H9 (cell line): ENCODE measurements around the gene TMEM200C. TPM values are rescaled to one million over a fixed set of nuclear protein-coding genes. Genes with fewer than 3 reads are reported as not detected.

ENCODE experiments used
- DNase-seq: peaks from one replicate; pipeline ENCODE4 v3.0.0-alpha.2; 2017
- H2AFZ ChIP-seq: one replicate; pipeline ENCODE4 v1.6.1; 2013; ENCODE audit warnings: mild to moderate bottlenecking, low read length, control low read depth, moderate library complexity
- H2AK5ac ChIP-seq: 2 replicates; pipeline ENCODE4 v1.6.1; 2013; ENCODE audit warnings: low read length, control low read depth, mixed read lengths; ENCODE audit not compliant: insufficient read length
- H2BK120ac ChIP-seq: one replicate; pipeline ENCODE4 v1.6.1; 2013; ENCODE audit warnings: low read depth, mild to moderate bottlenecking, low read length, control low read depth, inconsistent platforms; ENCODE audit not compliant: poor library complexity, severe bottlenecking
- H2BK12ac ChIP-seq: 2 replicates; pipeline ENCODE4 v1.6.1; 2013; ENCODE audit warnings: low read length, control low read depth, mixed read lengths, low read depth; ENCODE audit not compliant: insufficient read length
- H2BK15ac ChIP-seq: 2 replicates; pipeline ENCODE4 v1.6.1; 2013; ENCODE audit warnings: low read depth, low read length, control low read depth
- H2BK20ac ChIP-seq: one replicate; pipeline ENCODE4 v1.6.1; 2013; ENCODE audit warnings: low read depth, mild to moderate bottlenecking, low read length, control low read depth, inconsistent platforms; ENCODE audit not compliant: poor library complexity, severe bottlenecking
- H2BK5ac ChIP-seq: 2 replicates; pipeline ENCODE4 v1.6.1; 2013; ENCODE audit warnings: low read length, control low read depth, mixed read lengths; ENCODE audit not compliant: insufficient read length
- H3K14ac ChIP-seq: 2 replicates; pipeline ENCODE4 v1.6.1; 2013; ENCODE audit warnings: low read length, control low read depth; ENCODE audit not compliant: insufficient read depth
- H3K18ac ChIP-seq: 2 replicates; pipeline ENCODE4 v1.6.1; 2013; ENCODE audit warnings: low read depth, mild to moderate bottlenecking, mixed read lengths, low read length, control low read depth; ENCODE audit not compliant: insufficient read length
- H3K23ac ChIP-seq: 2 replicates; pipeline ENCODE4 v1.6.1; 2013; ENCODE audit warnings: low read length, control low read depth, mixed read lengths, low read depth; ENCODE audit not compliant: insufficient read length
- H3K23me2 ChIP-seq: 2 replicates; pipeline ENCODE4 v1.6.1; 2013; ENCODE audit warnings: low read depth, mild to moderate bottlenecking, mixed read lengths, low read length, control low read depth; ENCODE audit not compliant: insufficient read length, poor library complexity, severe bottlenecking
- H3K27ac ChIP-seq: 2 replicates; pipeline ENCODE4 v1.5.1; 2013; ENCODE audit warnings: low read length, control low read depth, mixed read lengths, low read depth; ENCODE audit not compliant: insufficient read length
- H3K27me3 ChIP-seq: 2 replicates; pipeline ENCODE4 v1.6.1; 2013; ENCODE audit warnings: low read length, control low read depth, inconsistent platforms; ENCODE audit not compliant: insufficient read depth
- H3K4ac ChIP-seq: 2 replicates; pipeline ENCODE4 v1.6.1; 2013; ENCODE audit warnings: low read depth, mild to moderate bottlenecking, control low read depth, inconsistent platforms, low read length, moderate library complexity
- H3K4me1 ChIP-seq: 2 replicates; pipeline ENCODE4 v1.6.1; 2013; ENCODE audit warnings: low read length, control low read depth, inconsistent platforms; ENCODE audit not compliant: insufficient read depth
- H3K4me2 ChIP-seq: 2 replicates; pipeline ENCODE4 v1.6.1; 2013; ENCODE audit warnings: low read length, control low read depth, mixed read lengths; ENCODE audit not compliant: insufficient read length, insufficient read depth
- H3K56ac ChIP-seq: 2 replicates; pipeline ENCODE4 v1.6.1; 2013; ENCODE audit warnings: low read depth, mild to moderate bottlenecking, mixed read lengths, low read length, control low read depth; ENCODE audit not compliant: insufficient read length
- H3K79me1 ChIP-seq: 2 replicates; pipeline ENCODE4 v1.6.1; 2013; ENCODE audit warnings: low read depth, mild to moderate bottlenecking, moderate library complexity, low read length, control low read depth, inconsistent platforms; ENCODE audit not compliant: insufficient read depth, poor library complexity, severe bottlenecking
- H3K79me2 ChIP-seq: 2 replicates; pipeline ENCODE4 v1.6.1; 2013; ENCODE audit warnings: low read length, control low read depth, inconsistent platforms; ENCODE audit not compliant: insufficient read depth
- H3K9ac ChIP-seq: 2 replicates; pipeline ENCODE4 v1.6.1; 2013; ENCODE audit warnings: low read length, control low read depth, mixed read lengths; ENCODE audit not compliant: insufficient read length; ENCODE audit errors: extremely low read depth
- H3K9me3 ChIP-seq: one replicate; pipeline ENCODE4 v1.6.1; 2013; ENCODE audit warnings: low read depth, low read length, inconsistent platforms; ENCODE audit not compliant: control insufficient read depth
- H3T11ph ChIP-seq: one replicate; pipeline ENCODE4 v1.6.1; 2013; ENCODE audit warnings: mild to moderate bottlenecking, low read length, control low read depth, inconsistent platforms
- H4K20me1 ChIP-seq: one replicate; pipeline ENCODE4 v1.6.1; 2013; ENCODE audit not compliant: control insufficient read depth, insufficient read length, insufficient read depth
- H4K5ac ChIP-seq: 2 replicates; pipeline ENCODE4 v1.6.1; 2013; ENCODE audit warnings: low read depth, mild to moderate bottlenecking, mixed read lengths, low read length, control low read depth; ENCODE audit not compliant: insufficient read length
- H4K8ac ChIP-seq: replicated peaks from 2 replicates; pipeline ENCODE4 v1.6.1; 2013; ENCODE audit warnings: low read length, control low read depth, mixed read lengths, low read depth; ENCODE audit not compliant: insufficient read length
- H4K91ac ChIP-seq: 2 replicates; pipeline ENCODE4 v1.6.1; 2013; ENCODE audit warnings: low read depth, mild to moderate bottlenecking, moderate library complexity, mixed read lengths, low read length, control low read depth; ENCODE audit not compliant: insufficient read length
- H3K27ac Mint-ChIP-seq, 3 experiments: 2 replicates in 2 of 3; 3 replicates in 1 of 3; pipeline ENCODE4 v1.8.0; 2020 to 2021; ENCODE audit warnings: mixed read lengths in 3 of 3, mild to moderate bottlenecking in 1 of 3, moderate library complexity in 1 of 3
- H3K27me3 Mint-ChIP-seq: 2 replicates; pipeline ENCODE4 v1.8.0; 2021; ENCODE audit warnings: low read depth, mild to moderate bottlenecking, moderate library complexity, mixed read lengths
- H3K36me3 Mint-ChIP-seq, 3 experiments: 2 replicates in 2 of 3; 3 replicates in 1 of 3; pipeline ENCODE4 v1.8.0; 2020 to 2021; ENCODE audit warnings: low read depth in 3 of 3, mixed read lengths in 3 of 3; ENCODE audit not compliant: insufficient read depth in 1 of 3
- H3K4me1 Mint-ChIP-seq, 2 experiments: 2 replicates each; pipeline ENCODE4 v1.8.0; 2020; ENCODE audit warnings: mixed read lengths in 2 of 2
- H3K4me3 Mint-ChIP-seq, 2 experiments: 2 replicates in 1 of 2; 3 replicates in 1 of 2; pipeline ENCODE4 v1.8.0; 2020 to 2021; ENCODE audit warnings: mild to moderate bottlenecking in 2 of 2, mixed read lengths in 2 of 2, moderate library complexity in 1 of 2
- H3K9me3 Mint-ChIP-seq, 2 experiments: 2 replicates in 1 of 2; 3 replicates in 1 of 2; pipeline ENCODE4 v1.8.0; 2020; ENCODE audit warnings: mild to moderate bottlenecking in 2 of 2, mixed read lengths in 2 of 2, moderate library complexity in 1 of 2
- WGBS: extraction: QIAGEN DNeasy Blood & Tissue Kit; methylation state at CpG from one replicate; pipeline ENCODE4 v1.1.7; 2013; ENCODE audit warnings: missing lambda C conversion rate, low lambda C conversion rate, mixed read lengths; ENCODE audit not compliant: insufficient read length; ENCODE audit errors: extremely low coverage; 5-methylcytosine and 5-hydroxymethylcytosine counted together
- total RNA-seq: library from RNA; stranded (reverse); gene quantifications from 2 replicates; pipeline ENCODE4 v1.2.1, GENCODE V29; 2021
- TF ChIP-seq, protein P1 (sequence below): fragments of 200-600 bp; sonication (generic); conservative IDR thresholded peaks from 3 replicates; pipeline ENCODE4 v1.8.0; 2021; ENCODE audit warnings: antibody characterized with exemption, mild to moderate bottlenecking

Gene TMEM200C
- total RNA-seq, 1 experiment from 2014 or later: 6.3 TPM

DNA sequence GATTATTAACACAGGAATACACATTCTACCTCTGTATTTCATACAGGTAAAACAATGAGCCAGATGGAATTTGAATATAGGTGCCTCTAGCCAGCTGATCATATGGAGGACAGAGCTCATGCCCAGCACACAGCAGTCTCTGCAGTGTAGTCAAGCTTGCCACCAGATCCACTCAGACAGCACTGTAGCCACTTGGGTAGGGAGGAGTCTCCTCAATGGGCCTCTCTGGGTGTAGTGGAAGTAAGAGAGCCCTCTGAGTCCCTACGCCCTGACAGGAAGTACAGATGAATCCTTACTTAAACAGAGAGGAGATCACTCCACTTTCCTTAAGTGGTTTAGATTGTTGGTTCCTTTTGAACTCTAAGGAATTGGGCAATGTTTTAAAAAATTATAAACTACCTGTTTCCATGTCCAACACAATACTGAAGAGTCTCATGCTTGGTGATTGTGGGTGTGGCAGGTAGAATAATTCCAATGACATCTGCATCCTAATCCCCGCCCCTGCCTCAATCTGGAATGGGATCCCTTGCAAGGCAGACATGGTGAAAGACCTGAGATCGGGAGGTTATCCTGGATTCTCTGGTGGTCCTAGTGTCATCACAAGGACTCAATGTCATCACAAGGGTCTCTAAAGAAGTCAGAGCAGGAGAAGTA lies 23.0 kb upstream of the TMEM200C start:
- Histone ChIP-seq H4K20me1 (no peaks in the 10 kb centered on the region), H3K56ac (no peak overlapping the region), H3K14ac (no peak overlapping the region), H2BK12ac (no peak overlapping the region), H4K8ac (no peak overlapping the region), H2BK120ac (no peak overlapping the region), H3T11ph (no peak overlapping the region), H3K79me1 (no peaks in the 10 kb centered on the region), H2BK15ac (no peak overlapping the region), H2BK5ac (no peak overlapping the region), H2BK20ac (no peak overlapping the region), H2AK5ac (no peak overlapping the region), H3K4me2 (no peak overlapping the region), H3K79me2 (no peaks in the 10 kb centered on the region), H3K4ac (no peak overlapping the region), H3K27ac (no peak overlapping the region), H3K23ac (no peak overlapping the region), H3K18ac (no peak overlapping the region), H3K4me1 (peaks cover 3% of the 10 kb centered on the region; the same call in 1 of the 2 replicates), H3K27me3 (no peaks in the 10 kb centered on the region), H2AFZ (no peak overlapping the region), H3K9ac (no peak overlapping the region), H3K23me2 (no peaks in the 10 kb centered on the region), H4K5ac (no peak overlapping the region), H3K9me3 (no peaks in the 10 kb centered on the region), H4K91ac (no peak overlapping the region)
- no peaks in the 10 kb centered on the region for H3K9me3 Mint-ChIP-seq
- TF ChIP-seq, protein P1, sequence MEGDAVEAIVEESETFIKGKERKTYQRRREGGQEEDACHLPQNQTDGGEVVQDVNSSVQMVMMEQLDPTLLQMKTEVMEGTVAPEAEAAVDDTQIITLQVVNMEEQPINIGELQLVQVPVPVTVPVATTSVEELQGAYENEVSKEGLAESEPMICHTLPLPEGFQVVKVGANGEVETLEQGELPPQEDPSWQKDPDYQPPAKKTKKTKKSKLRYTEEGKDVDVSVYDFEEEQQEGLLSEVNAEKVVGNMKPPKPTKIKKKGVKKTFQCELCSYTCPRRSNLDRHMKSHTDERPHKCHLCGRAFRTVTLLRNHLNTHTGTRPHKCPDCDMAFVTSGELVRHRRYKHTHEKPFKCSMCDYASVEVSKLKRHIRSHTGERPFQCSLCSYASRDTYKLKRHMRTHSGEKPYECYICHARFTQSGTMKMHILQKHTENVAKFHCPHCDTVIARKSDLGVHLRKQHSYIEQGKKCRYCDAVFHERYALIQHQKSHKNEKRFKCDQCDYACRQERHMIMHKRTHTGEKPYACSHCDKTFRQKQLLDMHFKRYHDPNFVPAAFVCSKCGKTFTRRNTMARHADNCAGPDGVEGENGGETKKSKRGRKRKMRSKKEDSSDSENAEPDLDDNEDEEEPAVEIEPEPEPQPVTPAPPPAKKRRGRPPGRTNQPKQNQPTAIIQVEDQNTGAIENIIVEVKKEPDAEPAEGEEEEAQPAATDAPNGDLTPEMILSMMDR: no peak
- H3K27me3 Mint-ChIP-seq: no peaks in the 10 kb centered on the region
- H3K4me1 Mint-ChIP-seq: peaks cover 11 to 16% of the 10 kb centered on the region in 2 experiments
- no peak for DNase-seq
- peaks cover 0 to 4% (median 0%) of the 10 kb centered on the region in 3 experiments; a peak in 2 of 7 replicates for H3K36me3 Mint-ChIP-seq
- WGBS: no CpG with 5 or more reads among the region's 3 CpGs
- no peak overlapping the region for H3K27ac Mint-ChIP-seq
- no peak overlapping the region for H3K4me3 Mint-ChIP-seq
